Fibroblast of peridontal ligament (primary cell): ENCODE measurements around the gene ATP6AP1.

Experiments
- DNase-seq: peaks from one replicate; pipeline ENCODE4 v3.0.0-alpha.2; 2010; ENCODE audit errors: extremely low read depth

Gene ATP6AP1

GRCh38 chrX:154426916-154427770 lies 1.3 kb upstream of the ATP6AP1 start:
- no peak for DNase-seq

- DNase-seq = no peak
Measured at GRCh38 chrX:154429711-154430110, 1.2 kb downstream of the ATP6AP1 start.

GRCh38 chrX:154430479-154430878 lies 2.0 kb downstream of the ATP6AP1 start:
- DNase-seq = no peak

GRCh38 chrX:154430916-154431315 lies 2.4 kb downstream of the ATP6AP1 start:
- no peak for DNase-seq

- DNase-seq = no peak
Measured at GRCh38 chrX:154431341-154431740, 2.9 kb downstream of the ATP6AP1 start.

- DNase-seq = no peak
Measured at GRCh38 chrX:154432210-154432609, 3.7 kb downstream of the ATP6AP1 start.

GRCh38 chrX:154433605-154434004 lies 5.1 kb downstream of the ATP6AP1 start:
- DNase-seq = no peak

GRCh38 chrX:154434394-154435168 lies 6.1 kb downstream of the ATP6AP1 start:
- DNase-seq = no peak

GRCh38 chrX:154435171-154435733 lies 6.8 kb downstream of the ATP6AP1 start:
- no peak for DNase-seq

- no peak for DNase-seq
Measured at GRCh38 chrX:154436374-154436982, 8.0 kb downstream of the ATP6AP1 start.

- no peak for DNase-seq
Measured at GRCh38 chrX:154436983-154437752, 8.7 kb downstream of the ATP6AP1 start, which contains the start of gene GDI1. GDI1 (plus strand) TSS chrX:154437154; CDS start chrX:154437255, 101 bp downstream.

- DNase-seq = no peak
Measured at GRCh38 chrX:154437971-154438893, 9.8 kb downstream of the ATP6AP1 start.

GRCh38 chrX:154439841-154440240 lies 11.4 kb downstream of the ATP6AP1 start:
- DNase-seq = no peak

- no peak for DNase-seq
Measured at GRCh38 chrX:154440623-154441357, 12.3 kb downstream of the ATP6AP1 start.

- no peak for DNase-seq
Measured at GRCh38 chrX:154441564-154441963, 13.1 kb downstream of the ATP6AP1 start.

GRCh38 chrX:154441984-154442707 lies 13.7 kb downstream of the ATP6AP1 start:
- DNase-seq = no peak

- DNase-seq = no peak
Measured at GRCh38 chrX:154443479-154443910, 15.0 kb downstream of the ATP6AP1 start.

GRCh38 chrX:154443992-154444754 lies 15.7 kb downstream of the ATP6AP1 start, which contains the start of gene FAM50A:
FAM50A (plus strand) TSS chrX:154444141; CDS start chrX:154444236, 95 bp downstream.
- DNase-seq = peak; percentile 35
